HG02642 (cell line): ENCODE data around the gene EBF3.

ENCODE experiments used
- ATAC-seq: cut with Tn5 transposase; IDR thresholded peaks from one replicate; pipeline ENCODE4 v1.9.1; 2021; ENCODE audit warnings: mild to moderate bottlenecking; ENCODE audit not compliant: unreplicated experiment, poor library complexity

Gene EBF3

DNA sequence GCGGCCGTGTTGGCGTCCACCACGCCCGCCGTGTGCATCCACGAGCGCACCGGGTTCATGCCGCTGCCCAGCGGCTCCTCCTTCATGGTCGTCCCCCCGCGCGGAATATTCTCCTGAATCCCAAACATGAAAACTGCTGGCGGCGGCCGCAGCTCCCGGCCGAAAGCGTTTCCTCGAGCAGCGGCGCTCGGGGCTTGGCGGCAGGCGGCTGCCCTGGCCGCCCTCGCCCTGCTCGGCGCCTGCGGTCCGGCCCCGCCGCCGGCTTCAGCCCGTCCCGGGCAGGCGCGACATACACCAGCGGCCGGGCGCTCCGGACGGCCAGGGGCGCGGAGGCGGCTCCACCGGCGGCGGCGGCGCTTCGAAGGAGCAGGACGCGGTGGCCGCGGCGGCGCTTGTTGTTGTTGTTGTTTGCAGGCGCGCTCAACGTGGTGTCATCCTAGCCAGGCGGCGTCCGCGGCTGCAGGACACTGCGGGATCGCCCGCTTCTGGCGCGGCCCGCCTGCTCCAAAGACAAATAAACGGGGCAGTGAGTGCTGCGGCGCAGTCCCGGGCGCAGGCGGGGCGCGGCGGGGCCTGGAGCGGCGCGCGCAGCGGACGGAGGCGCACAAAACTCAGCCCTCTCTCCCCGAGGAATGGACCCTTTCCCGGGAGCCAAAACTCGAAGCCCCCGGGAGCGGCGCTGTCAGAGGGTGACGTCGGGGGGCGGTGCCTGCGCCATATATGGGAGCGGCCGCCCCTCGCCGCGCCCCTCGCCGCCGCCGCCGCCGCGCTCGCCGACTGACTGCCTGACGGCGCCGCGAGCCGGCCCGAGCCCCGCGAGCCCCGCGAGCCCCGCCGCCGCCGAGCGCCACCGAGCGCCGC, at the start of gene EBF3:
Gene EBF3, minus strand, starts transcription at position 634 of the 861 bp plus-strand sequence. Its CDS starts 506 bp downstream, at position 128.
- no peak for ATAC-seq

DNA sequence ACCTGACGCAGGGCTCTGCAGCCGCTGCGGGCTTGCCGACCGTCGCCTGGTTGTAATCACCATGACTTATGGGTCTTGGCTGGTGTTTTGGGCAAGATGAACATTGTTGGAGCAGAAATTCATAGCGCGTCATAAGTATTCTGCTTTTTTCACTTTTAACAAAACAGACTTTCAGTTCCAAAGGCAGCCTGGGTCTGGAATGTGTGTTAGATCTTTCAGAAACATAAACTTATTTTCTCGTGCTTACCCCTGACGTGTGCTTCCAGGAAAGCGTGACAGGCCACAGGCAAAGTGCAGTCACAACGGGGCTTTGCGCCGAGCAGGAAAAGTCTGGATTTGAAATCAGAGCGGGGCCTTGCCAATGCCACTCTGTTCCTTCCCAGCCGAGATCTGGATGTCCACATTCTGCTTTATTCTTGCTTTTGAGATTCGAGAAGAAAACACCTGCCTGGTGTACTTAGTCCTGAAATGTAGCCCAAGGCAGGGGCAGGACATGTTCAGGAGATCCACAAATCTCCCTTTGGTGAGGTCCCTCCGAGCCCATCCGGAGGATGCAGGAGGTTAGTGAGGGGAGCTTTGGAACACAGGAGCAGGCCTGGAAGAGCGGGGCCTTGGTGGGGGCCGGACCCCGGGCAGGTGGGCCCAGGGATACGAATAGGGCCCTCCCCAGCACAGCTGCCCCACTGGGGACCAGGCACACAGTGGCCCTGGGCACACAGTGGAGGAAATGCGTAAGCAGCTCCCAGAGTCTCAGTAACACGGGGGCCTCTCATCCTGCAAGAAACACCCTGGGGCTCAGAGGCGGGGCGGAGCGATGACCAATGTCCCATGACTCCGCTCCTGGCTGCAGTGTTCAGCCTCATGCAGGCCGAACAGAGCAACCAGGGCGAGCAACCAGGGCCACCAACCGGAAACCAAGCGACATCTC, 49.5 kb upstream of the EBF3 start:
- ATAC-seq = no peak

DNA sequence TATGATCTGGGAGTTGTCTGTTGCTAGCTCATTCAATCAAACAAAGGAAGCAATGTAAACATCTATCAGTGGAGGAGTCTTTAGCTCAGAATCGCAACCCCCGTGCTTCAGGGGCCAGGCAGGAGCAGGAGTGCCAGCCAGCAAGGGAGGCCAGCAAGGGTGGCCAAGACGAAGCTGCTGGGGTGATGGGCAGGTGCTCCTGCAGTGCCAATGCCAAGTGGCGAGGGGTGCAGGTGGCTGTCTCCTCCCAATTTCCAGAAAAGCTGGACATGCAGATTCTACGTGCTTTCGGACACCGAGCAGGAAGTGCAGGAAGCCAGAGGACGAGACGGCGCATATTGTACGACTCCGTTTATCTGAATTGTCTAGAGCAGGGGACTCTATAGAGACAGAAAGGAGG, 48.1 kb upstream of the EBF3 start:
- ATAC-seq = no peak

DNA sequence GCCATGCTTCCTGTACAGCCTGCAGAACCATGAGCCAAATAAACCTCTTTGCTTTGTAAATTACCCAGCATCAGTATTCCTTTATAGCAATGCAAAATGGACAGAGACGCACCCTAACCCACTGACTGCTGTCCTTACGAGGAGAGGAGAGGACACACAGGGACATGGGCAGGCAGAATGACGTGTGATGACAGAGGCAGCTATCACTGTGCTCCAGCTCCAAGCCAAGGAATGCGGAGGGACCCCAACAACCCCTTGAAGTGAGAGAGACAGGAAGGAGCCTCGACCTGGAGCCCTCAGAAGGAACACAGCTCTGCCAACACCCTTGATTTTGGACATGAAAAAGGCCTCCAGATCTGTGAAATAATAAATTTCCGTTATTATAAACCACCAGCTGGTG, 46.6 kb upstream of the EBF3 start:
- no peak for ATAC-seq

DNA sequence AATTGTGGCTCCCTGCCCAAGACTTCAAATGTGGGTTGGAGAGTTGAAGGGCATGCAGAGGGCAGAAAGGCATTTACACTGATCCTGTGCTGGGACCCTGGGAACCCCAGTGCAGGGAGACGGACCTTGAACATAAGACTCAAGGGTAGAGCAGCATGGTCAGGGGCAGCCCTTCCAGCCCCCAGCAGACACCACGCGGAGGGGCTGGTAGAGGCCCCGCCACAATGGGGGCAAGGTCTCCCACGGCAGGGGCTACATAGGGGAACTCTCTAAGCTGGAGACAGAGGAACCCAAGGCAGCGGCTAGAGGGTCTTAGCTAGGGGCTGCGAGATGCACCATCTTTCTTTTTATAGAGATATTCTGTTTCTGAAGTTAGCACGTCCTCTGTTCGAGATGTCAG, 45.2 kb upstream of the EBF3 start:
- ATAC-seq = no peak

DNA sequence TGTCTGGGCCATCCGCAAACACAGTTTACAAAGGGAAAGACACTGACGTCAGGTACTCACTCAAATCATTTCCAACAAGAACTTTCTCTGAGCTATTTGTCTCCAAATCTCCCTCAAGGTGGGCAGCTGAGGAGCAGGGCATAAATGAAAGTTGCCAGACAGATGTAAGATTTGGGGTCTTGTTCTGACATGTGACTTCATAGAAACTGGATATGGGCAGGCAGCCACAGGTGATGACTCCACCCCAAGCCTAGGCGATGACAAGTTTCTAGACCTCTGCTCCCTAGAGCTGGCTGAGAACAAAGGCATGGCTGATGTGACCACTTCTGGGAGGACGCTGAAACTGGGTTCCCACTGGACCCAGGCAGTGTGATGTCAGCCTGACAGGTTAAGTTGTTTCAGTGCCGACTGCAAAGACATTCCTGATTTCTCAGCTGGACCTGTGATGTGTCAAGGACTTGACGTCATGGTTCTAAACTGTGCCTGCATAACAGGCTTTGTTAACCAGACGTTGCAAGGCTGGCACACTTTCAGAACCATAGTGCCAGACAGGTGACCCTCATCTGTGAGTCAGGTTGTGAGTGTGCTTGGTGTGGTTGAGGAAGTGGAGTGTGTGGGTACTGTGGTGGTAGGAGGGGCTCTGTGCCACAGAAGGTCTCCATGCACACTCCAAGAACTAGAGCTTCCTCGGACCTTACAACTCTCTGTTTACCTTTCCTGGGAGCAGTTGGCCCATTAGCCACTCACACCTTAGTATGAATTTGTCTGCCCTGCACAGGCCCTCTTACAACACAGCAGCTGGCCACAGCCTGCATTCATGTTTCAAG, 39.9 kb upstream of the EBF3 start:
- ATAC-seq = no peak

- no peak for ATAC-seq
Observed at GRCh38 chr10:130003166-130003565, 39.1 kb upstream of the EBF3 start.

DNA sequence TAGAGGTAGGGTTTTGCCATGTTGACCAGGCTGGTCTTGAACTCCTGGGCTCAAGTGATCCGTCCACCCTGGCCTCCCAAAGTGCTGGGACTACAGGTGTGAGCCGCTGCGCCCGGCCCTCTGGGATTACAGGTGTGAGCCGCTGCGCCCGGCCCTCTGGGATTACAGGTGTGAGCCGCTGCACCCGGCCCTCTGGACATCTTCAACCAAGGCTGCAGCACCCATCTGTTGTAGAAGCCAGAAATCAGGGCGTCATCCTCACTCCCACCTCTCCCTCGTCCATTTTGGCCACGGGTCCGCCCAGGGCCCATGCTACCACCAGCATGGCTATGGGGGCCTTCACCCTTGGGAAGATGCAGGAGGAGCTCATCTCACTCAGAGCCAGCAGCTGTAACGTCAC, 38.5 kb upstream of the EBF3 start:
- no peak for ATAC-seq

DNA sequence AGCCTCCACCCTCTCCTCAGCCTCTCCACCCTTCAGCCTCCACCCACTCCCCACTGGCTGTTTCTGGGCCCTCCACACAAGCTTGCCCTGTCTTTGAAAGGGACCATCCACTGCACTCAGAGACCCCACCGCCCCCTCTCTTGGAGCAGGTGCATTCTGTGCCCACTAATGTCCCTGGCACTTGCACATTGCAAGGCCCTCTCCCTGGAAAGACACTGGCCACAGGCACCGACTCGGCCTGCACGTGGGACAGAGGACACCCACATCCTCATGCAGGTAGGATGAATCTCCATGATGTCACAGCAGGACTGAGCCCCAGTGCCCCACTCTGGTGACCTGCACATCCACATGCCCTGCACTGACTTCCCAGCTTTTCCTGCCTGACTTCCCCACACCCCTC, 36.8 kb upstream of the EBF3 start:
- no peak for ATAC-seq

- no peak for ATAC-seq
Observed at GRCh38 chr10:129999140-129999539, 35.1 kb upstream of the EBF3 start.

GRCh38 chr10:129993621-129994020, 29.5 kb upstream of the EBF3 start:
- no peak for ATAC-seq

DNA sequence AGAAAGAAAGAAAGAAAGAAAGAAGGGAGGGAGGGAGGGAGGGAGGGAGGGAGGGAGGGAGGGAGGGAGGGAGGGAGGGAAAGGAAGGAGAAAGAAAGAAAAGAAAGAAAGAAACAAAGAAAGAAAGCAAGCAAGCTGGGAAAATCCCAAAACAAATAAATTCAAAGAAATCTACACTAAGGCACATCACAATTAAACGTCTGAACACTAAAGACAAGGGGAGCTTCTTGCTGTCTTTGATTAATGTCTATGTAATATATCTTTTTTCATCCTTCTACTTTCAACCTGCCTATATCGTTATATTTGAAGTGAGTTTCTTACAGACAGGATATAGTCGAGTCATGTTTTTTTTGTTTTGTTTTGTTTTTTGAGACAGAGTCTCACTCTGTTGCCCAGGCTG, 28.3 kb upstream of the EBF3 start:
- no peak for ATAC-seq

DNA sequence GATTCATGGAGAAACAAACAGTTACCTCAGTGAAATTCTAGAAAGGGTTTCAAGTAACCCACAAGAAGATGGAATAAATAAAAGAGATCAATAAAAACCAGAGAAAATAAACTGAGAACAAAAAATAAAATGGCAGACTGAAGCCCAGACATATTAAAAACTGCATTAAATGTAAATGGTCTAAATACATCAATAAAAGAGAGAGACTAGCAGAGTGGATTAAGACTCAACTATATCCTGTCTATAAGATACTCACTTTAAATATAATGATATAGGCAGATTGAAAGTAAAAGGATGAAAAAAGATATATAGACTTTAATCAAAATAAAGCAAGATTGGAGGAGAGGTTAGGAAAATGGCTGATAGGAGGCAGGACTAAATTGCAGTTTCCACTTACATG, 18.8 kb upstream of the EBF3 start:
- ATAC-seq = no peak

GRCh38 chr10:129978980-129979379, 14.9 kb upstream of the EBF3 start:
- ATAC-seq = no peak

- no peak for ATAC-seq
Observed at GRCh38 chr10:129978322-129978721, 14.2 kb upstream of the EBF3 start.

DNA sequence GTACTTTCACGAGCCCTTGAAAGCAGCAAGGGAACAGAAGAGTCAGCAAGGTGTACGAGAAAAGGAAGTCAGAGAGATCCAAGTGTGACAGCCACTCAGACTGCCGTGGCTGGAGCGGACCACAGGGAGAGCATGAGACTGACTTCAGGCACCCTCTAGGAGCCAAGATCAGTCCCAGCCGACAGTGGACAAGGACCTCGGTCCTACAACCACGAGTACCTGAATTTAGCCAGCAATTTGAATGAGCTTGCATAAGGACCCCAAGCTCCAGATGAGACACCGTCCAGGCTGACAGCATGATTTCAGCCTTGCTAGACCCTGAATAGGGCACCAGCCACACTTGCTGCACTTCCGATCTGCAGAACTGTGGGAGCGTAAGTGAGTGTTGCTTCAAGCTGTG, 13.7 kb upstream of the EBF3 start:
- ATAC-seq = no peak

DNA sequence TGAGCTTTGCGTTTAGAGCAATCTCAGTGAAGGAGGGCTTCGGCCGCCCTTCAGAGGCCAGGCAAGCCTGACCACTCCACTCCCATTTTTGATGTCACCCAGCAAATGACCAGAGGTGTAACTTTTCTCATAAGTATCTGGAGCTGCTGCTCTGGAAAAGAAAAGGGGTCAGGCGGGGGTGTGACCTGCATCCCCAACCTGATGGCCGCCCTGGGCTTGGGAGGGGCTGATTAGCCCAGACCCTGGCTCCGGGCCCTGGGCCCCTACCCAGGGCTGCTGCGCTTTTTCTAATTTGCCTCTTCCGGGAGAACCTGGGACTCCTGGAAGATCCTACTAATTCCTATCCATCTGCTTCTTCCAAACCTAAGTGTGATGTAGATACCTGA, 9.6 kb upstream of the EBF3 start:
- ATAC-seq = no peak

DNA sequence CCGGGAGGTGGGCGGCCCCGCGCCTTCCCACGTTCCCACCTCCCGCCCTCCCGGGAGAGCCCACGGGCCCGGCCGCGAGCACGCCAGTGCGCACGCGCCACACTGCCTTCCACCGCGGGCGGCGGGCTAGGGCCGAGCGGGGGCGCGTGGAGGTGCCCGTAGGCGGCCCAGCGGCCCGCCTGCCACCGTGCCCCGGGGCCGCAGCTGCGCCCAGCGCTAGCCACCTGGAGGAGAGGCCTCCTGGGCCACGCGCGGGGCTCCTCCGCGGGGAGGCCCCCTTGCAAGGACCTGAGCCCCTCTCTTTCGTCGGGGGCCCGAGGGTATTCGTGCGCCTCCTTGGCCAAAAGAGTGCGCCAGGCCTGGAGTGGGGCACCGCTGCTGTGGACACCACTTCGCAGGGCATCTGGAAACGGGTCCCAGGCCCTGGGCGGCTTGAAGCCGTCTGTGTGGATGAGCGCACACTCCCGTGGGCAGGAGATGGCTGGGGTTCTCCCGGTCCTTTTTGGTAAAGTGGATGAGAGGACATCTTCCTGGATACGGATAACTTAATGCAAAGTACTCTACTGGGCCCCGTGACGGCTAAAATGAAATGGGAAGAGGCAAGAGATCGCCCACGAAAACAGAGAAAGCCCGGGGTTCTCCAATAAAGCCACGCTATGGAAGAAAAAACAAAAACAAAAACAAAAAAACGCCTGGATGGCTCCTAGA, 9.0 kb upstream of the EBF3 start:
- no peak for ATAC-seq

DNA sequence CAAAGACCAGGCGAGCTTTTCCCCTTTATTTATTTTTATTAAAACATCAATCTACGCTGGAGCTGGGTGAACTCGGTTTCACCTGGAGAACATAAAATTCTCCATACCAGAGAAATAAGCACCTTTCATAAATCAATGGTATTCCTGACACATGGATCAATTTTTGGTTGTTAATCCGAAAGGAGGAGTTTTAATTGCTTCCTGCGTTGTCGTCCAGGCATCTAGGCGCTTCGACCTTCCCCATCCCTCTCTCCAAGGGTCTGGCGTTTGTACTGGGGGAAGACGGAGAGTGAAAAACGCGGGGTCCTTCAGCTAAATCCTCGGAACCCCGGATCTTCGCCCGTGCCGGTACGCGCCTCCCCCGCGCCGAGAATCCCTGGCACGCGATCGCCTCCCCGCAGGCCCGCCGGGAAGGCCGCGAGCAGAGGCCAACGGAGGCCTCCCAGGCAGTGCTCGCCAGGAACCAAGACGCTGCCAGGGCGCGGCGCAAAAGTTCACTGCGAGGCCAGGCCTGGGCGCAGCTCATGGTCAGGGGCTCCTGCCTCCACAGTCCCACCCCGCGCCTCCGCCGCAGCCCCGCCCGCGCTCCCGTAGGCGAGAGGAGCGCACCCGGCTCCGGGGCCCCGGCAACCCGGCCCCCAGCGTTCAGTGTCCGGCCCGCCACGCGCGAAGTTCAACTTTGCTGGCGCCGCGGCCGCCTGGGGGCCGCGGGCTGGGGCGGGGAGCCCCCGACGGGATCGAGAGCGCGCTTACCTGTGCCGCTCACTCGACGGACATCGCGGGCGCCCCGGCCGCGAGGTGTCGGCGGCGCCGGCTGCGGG, 8.3 kb upstream of the EBF3 start:
- no peak for ATAC-seq
